ENCODE results near the gene TPD52L2.

TPD52L2 gene

GRCh38 chr20:63886921-63887320 lies 21.9 kb downstream of the TPD52L2 start:
- H3K4me3 ChIP-seq (ENCODE audit: low read depth, low read length), result no peak overlapping the region
- TF ChIP-seq, protein P1, sequence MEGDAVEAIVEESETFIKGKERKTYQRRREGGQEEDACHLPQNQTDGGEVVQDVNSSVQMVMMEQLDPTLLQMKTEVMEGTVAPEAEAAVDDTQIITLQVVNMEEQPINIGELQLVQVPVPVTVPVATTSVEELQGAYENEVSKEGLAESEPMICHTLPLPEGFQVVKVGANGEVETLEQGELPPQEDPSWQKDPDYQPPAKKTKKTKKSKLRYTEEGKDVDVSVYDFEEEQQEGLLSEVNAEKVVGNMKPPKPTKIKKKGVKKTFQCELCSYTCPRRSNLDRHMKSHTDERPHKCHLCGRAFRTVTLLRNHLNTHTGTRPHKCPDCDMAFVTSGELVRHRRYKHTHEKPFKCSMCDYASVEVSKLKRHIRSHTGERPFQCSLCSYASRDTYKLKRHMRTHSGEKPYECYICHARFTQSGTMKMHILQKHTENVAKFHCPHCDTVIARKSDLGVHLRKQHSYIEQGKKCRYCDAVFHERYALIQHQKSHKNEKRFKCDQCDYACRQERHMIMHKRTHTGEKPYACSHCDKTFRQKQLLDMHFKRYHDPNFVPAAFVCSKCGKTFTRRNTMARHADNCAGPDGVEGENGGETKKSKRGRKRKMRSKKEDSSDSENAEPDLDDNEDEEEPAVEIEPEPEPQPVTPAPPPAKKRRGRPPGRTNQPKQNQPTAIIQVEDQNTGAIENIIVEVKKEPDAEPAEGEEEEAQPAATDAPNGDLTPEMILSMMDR (IDR thresholded peaks at IDR 0.05; ENCODE audit: low read depth, low read length), result no peak

- no peak overlapping the region for H3K4me3 ChIP-seq (ENCODE audit: low read depth, low read length)
- TF ChIP-seq, protein P1 (IDR thresholded peaks at IDR 0.05; ENCODE audit: low read depth, low read length), result no peak
Measured at GRCh38 chr20:63889241-63890200, 24.5 kb downstream of the TPD52L2 start.

GRCh38 chr20:63890201-63890576 lies 25.1 kb downstream of the TPD52L2 start:
- no peak overlapping the region for H3K4me3 ChIP-seq (ENCODE audit: low read depth, low read length)
- TF ChIP-seq, protein P1 (IDR thresholded peaks at IDR 0.05; ENCODE audit: low read depth, low read length), result no peak

GRCh38 chr20:63890616-63891015 lies 25.5 kb downstream of the TPD52L2 start:
- no peak overlapping the region for H3K4me3 ChIP-seq (ENCODE audit: low read depth, low read length)
- TF ChIP-seq, protein P1 (IDR thresholded peaks at IDR 0.05; ENCODE audit: low read depth, low read length), result no peak

- TF ChIP-seq, protein P1 (IDR thresholded peaks at IDR 0.05; ENCODE audit: low read depth, low read length), result no peak
Measured at GRCh38 chr20:63891061-63892002, 26.3 kb downstream of the TPD52L2 start.

GRCh38 chr20:63892402-63892801 lies 27.3 kb downstream of the TPD52L2 start:
- TF ChIP-seq, protein P1 (IDR thresholded peaks at IDR 0.05; ENCODE audit: low read depth, low read length), result no peak
- H3K4me3 ChIP-seq (ENCODE audit: low read depth, low read length), result no peak overlapping the region

More at GRCh38 chr20:63891061-63892002, 26.3 kb downstream of the TPD52L2 start:
- H3K4me3 ChIP-seq (ENCODE audit: low read depth, low read length), result no peak overlapping the region

All from WI38 (cell line).